HepG2 (cell line): ENCODE measurements around the gene AXIN2. TPM values are rescaled to one million over a fixed set of nuclear protein-coding genes. Genes with fewer than 3 reads are reported as not detected.

Experiments
- ATF2 ChIP-seq: sonication (generic); formaldehyde crosslinking; IDR thresholded peaks from 2 replicates; pipeline ENCODE4 v1.4.0; 2020; ENCODE audit warnings: missing genetic modification reagents
- DR1 ChIP-seq: sonication (generic); formaldehyde crosslinking; IDR thresholded peaks from 2 replicates; pipeline ENCODE4 v1.8.0; 2021; ENCODE audit warnings: mild to moderate bottlenecking, missing genetic modification reagents, inconsistent platforms
- EP300 ChIP-seq, 3 experiments: sonication (generic) in 1 of 3; formaldehyde crosslinking in 1 of 3; IDR thresholded peaks; 2 replicates each; pipeline versions ENCODE4 v1.5.1 to v1.6.1; 2011 to 2020; ENCODE audit warnings: low read depth in 2 of 3, low read length in 2 of 3, borderline replicate concordance in 1 of 3, improper control_type of control experiment in 1 of 3, mild to moderate bottlenecking in 1 of 3, missing genetic modification reagents in 1 of 3, moderate library complexity in 1 of 3
- ESRRA ChIP-seq: sonication (generic); formaldehyde crosslinking; IDR thresholded peaks from 2 replicates; pipeline ENCODE4 v1.5.1; 2020; ENCODE audit warnings: mild to moderate bottlenecking, low read depth, missing genetic modification reagents
- GRHL1 ChIP-seq: sonication (generic); formaldehyde crosslinking; conservative IDR thresholded peaks from 2 replicates; pipeline ENCODE4 v1.8.0; 2022; ENCODE audit warnings: missing genetic modification reagents
- HES4 ChIP-seq: sonication (generic); formaldehyde crosslinking; IDR thresholded peaks from 2 replicates; pipeline ENCODE4 v1.9.0; 2021; ENCODE audit warnings: mild to moderate bottlenecking, missing genetic modification reagents, borderline replicate concordance
- NAIF1 ChIP-seq: sonication (generic); formaldehyde crosslinking; IDR thresholded peaks from 2 replicates; pipeline ENCODE4 v1.5.0; 2020; ENCODE audit warnings: mild to moderate bottlenecking, missing genetic modification reagents, borderline replicate concordance
- NCOR1 ChIP-seq: fragments of 200-600 bp; sonication (generic); IDR thresholded peaks from 2 replicates; pipeline ENCODE4 v1.7.0; 2017; ENCODE audit warnings: antibody characterized with exemption, low read length, borderline replicate concordance
- PHF8 ChIP-seq: sonication (generic); formaldehyde crosslinking; IDR thresholded peaks from 2 replicates; pipeline ENCODE4 v1.5.0; 2020; ENCODE audit warnings: missing genetic modification reagents
- PLSCR1 ChIP-seq: sonication (generic); formaldehyde crosslinking; IDR thresholded peaks from 2 replicates; pipeline ENCODE4 v1.5.0; 2020; ENCODE audit warnings: missing genetic modification reagents, mild to moderate bottlenecking, borderline replicate concordance
- PRPF4 ChIP-seq: fragments of 200-400 bp; formaldehyde crosslinking; IDR thresholded peaks from 2 replicates; pipeline ENCODE4 v1.6.1; 2016; ENCODE audit warnings: low read length, low read depth; ENCODE audit not compliant: poor library complexity, severe bottlenecking
- SMARCC2 ChIP-seq: fragments of 450-650 bp; IDR thresholded peaks from 2 replicates; pipeline ENCODE4 v1.6.1; 2017; ENCODE audit warnings: antibody characterized with exemption, mild to moderate bottlenecking
- U2AF2 ChIP-seq: fragments of 200-400 bp; formaldehyde crosslinking; IDR thresholded peaks from 2 replicates; pipeline ENCODE4 v1.6.1; 2017; ENCODE audit warnings: low read depth, mild to moderate bottlenecking, low read length
- ZFP82 ChIP-seq: sonication (generic); formaldehyde crosslinking; IDR thresholded peaks from 2 replicates; pipeline ENCODE4 v1.5.1; 2020; ENCODE audit warnings: mild to moderate bottlenecking, missing genetic modification reagents, borderline replicate concordance
- ZNF138 ChIP-seq: sonication (generic); formaldehyde crosslinking; IDR thresholded peaks from 2 replicates; pipeline ENCODE4 v1.5.0; 2020; ENCODE audit warnings: mild to moderate bottlenecking, low read depth, missing genetic modification reagents
- ZNF281 ChIP-seq: sonication (generic); formaldehyde crosslinking; IDR thresholded peaks from 2 replicates; pipeline ENCODE4 v1.4.0; 2020; ENCODE audit warnings: missing genetic modification reagents, borderline replicate concordance
- ZNF33B ChIP-seq: sonication (generic); formaldehyde crosslinking; IDR thresholded peaks from 2 replicates; pipeline ENCODE4 v1.5.1; 2020; ENCODE audit warnings: mild to moderate bottlenecking, missing genetic modification reagents
- ZNF441 ChIP-seq: sonication (generic); formaldehyde crosslinking; IDR thresholded peaks from 2 replicates; pipeline ENCODE4 v1.7.0; 2021; ENCODE audit warnings: missing genetic modification reagents, borderline replicate concordance
- ZNF557 ChIP-seq: sonication (generic); formaldehyde crosslinking; IDR thresholded peaks from 2 replicates; pipeline ENCODE4 v1.4.0; 2020; ENCODE audit warnings: missing genetic modification reagents
- ZNF713 ChIP-seq: sonication (generic); formaldehyde crosslinking; IDR thresholded peaks from 2 replicates; pipeline ENCODE4 v1.4.0; 2020; ENCODE audit warnings: mild to moderate bottlenecking, missing genetic modification reagents
- ZNF839 ChIP-seq: sonication (generic); formaldehyde crosslinking; IDR thresholded peaks from 2 replicates; pipeline ENCODE4 v1.4.0; 2020; ENCODE audit warnings: missing genetic modification reagents, mild to moderate bottlenecking, borderline replicate concordance
- polyA plus RNA-seq, 8 experiments: library from polyadenylated mRNA; depleted of rRNA in 3 of 8; stranded (reverse) in 7 of 8; unstranded in 1 of 8; fragments of >200 nt; fragmentation: Illumina TruSeq in 4 of 8; extraction: Trizol in 4 of 8; gene quantifications; 2 replicates each; pipeline versions ENCODE4 v1.2.1 to v1.2.3, GENCODE V29; 2011 to 2016; ENCODE audit warnings: low read depth in 4 of 8, missing spikeins in 1 of 8, mixed read lengths in 1 of 8; ENCODE audit not compliant: insufficient read depth in 1 of 8
- total RNA-seq, 5 experiments: library from RNA; depleted of rRNA; stranded (reverse); fragments of >200 nt; fragmentation: Illumina TruSeq; extraction: Trizol; gene quantifications; 2 replicates each; pipeline ENCODE4 v1.2.3, GENCODE V29; 2016; ENCODE audit warnings: low read depth in 1 of 5

The AXIN2 gene
- total and polyA plus RNA-seq, 2 of the 13 experiments (the other 11 are each of a cell fraction or from before 2014, with no cell fraction given): 58.6 to 63.4 TPM

GRCh38 chr17:65557349-65558310, 3.8 kb downstream of the AXIN2 start (continued):
- TF ChIP-seq ZNF839 (CRISPR knock-in tag): no peak
- no peak for TF ChIP-seq ZNF138
- TF ChIP-seq ZFP82 (CRISPR knock-in tag): 0 out of 2 replicates have a peak, but pooled peaks have one; percentile 63
- TF ChIP-seq U2AF2: no peak
- TF ChIP-seq SMARCC2: 0 out of 2 replicates have a peak, but pooled peaks have one; percentile 35
- no peak for TF ChIP-seq ZNF557 (CRISPR knock-in tag)
- no peak for TF ChIP-seq DR1 (CRISPR knock-in tag)
- peak; percentile 85; the same call in 1 of the 2 replicates for TF ChIP-seq ZNF441 (CRISPR knock-in tag)
- TF ChIP-seq ZNF33B (CRISPR knock-in tag): peak; percentile 87
- TF ChIP-seq ZNF713 (CRISPR knock-in tag): no peak
- peak; percentile 80 to 95; a peak in 3 of 4 replicates for TF ChIP-seq EP300 (IDR thresholded peaks at IDR 0.05; ENCODE audit: low read depth in 2 of 2, low read length in 2 of 2)
- peak; percentile 97 for TF ChIP-seq EP300 (CRISPR knock-in tag; IDR thresholded peaks at IDR 0.05; ENCODE audit: borderline replicate concordance)
- TF ChIP-seq ATF2 (CRISPR knock-in tag): peak; percentile 58
- TF ChIP-seq PHF8: peak; percentile 30; the same call in 1 of the 2 replicates
- peak; percentile 88; the same call in 1 of the 2 replicates for TF ChIP-seq NCOR1
- TF ChIP-seq HES4 (CRISPR knock-in tag): no peak
- TF ChIP-seq ESRRA: peak; percentile 59; the same call in 1 of the 2 replicates
- TF ChIP-seq ZNF281 (CRISPR knock-in tag): peak; percentile 88; the same call in 1 of the 2 replicates
- TF ChIP-seq PRPF4: no peak
- no peak for TF ChIP-seq PLSCR1 (CRISPR knock-in tag)
- TF ChIP-seq GRHL1 (CRISPR knock-in tag): no peak
- TF ChIP-seq NAIF1 (CRISPR knock-in tag): no peak; the same call in 1 of the 2 replicates
